Tibial nerve (tissue), 3 donors: Measurements from ENCODE around the gene HSPA9.

Experiments
- CTCF ChIP-seq, 5 experiments: fragments of 200-600 bp in 3 of 5; fragments of 450-650 bp in 2 of 5; sonication (generic) in 3 of 5; IDR thresholded peaks; one replicate each; pipeline ENCODE4 v1.5.1; 2016 to 2019; ENCODE audit warnings: antibody characterized with exemption in 5 of 5, mild to moderate bottlenecking in 3 of 5, moderate library complexity in 2 of 5
- POLR2A ChIP-seq, 2 donors: fragments of 450-650 bp; IDR thresholded peaks; one replicate each; pipeline ENCODE4 v1.6.1; 2017; ENCODE audit warnings: antibody characterized with exemption in 2 of 2, mild to moderate bottlenecking in 2 of 2, moderate library complexity in 2 of 2

GRCh38 chr5:138508958-138509357, 66.2 kb downstream of the HSPA9 start:
- TF ChIP-seq CTCF (IDR thresholded peaks at IDR 0.05), result no peak
- no peak for TF ChIP-seq POLR2A (IDR thresholded peaks at IDR 0.05)
